T1000 (cell line): ENCODE data around the gene OBI1.
A peak's percentile ranks its signal among the peaks of the same experiment; 100 is the strongest.

Experiments used
- DNase-seq: peaks from one replicate; lab custom pipeline; 2025; ENCODE audit warnings: mixed read lengths; lab: John Stamatoyannopoulos, UW

The OBI1 gene

GRCh38 chr13:78603240-78603957, 55.6 kb downstream of the OBI1 start, which contains the start of gene POU4F1:
POU4F1 (minus strand) TSS chr13:78603552; CDS start chr13:78603326, 226 bp downstream.
- DNase-seq, result peak; percentile 3

GRCh38 chr13:78602561-78603239, 56.3 kb downstream of the OBI1 start:
- DNase-seq, result no peak

GRCh38 chr13:78601874-78602560, 56.9 kb downstream of the OBI1 start:
- DNase-seq, result no peak

- DNase-seq, result no peak
These were observed 57.7 kb downstream of the OBI1 start for GRCh38 chr13:78601124-78601873.

GRCh38 chr13:78600280-78600883, 58.6 kb downstream of the OBI1 start:
- DNase-seq, result no peak

- DNase-seq, result no peak
These were observed 59.2 kb downstream of the OBI1 start for GRCh38 chr13:78599645-78600279.

GRCh38 chr13:78598966-78599644, 59.9 kb downstream of the OBI1 start:
- no peak for DNase-seq

GRCh38 chr13:78598116-78598781, 60.7 kb downstream of the OBI1 start:
- DNase-seq, result no peak

- DNase-seq, result no peak
These were observed 61.4 kb downstream of the OBI1 start for GRCh38 chr13:78597602-78597932.

- DNase-seq, result no peak
These were observed 62.0 kb downstream of the OBI1 start for GRCh38 chr13:78596736-78597601.

- no peak for DNase-seq
These were observed 62.6 kb downstream of the OBI1 start for GRCh38 chr13:78596399-78596735.

GRCh38 chr13:78595495-78596398, 63.2 kb downstream of the OBI1 start:
- DNase-seq, result no peak

- DNase-seq, result no peak
These were observed 64.4 kb downstream of the OBI1 start for GRCh38 chr13:78594456-78594975.

- no peak for DNase-seq
These were observed 65.1 kb downstream of the OBI1 start for GRCh38 chr13:78593652-78594455.

- no peak for DNase-seq
These were observed 65.8 kb downstream of the OBI1 start for GRCh38 chr13:78593129-78593528.

- DNase-seq, result no peak
These were observed 66.4 kb downstream of the OBI1 start for GRCh38 chr13:78592584-78592983.

- DNase-seq, result no peak
These were observed 69.7 kb downstream of the OBI1 start for GRCh38 chr13:78589206-78589605.
